ENCODE measurements around the gene ADORA2A. TPM values are rescaled to one million over a fixed set of nuclear protein-coding genes. Genes with fewer than 3 reads are reported as not detected.

The ADORA2A gene
- total and polyA plus RNA-seq, 2 of the 8 experiments (the other 6 are each of a cell fraction or from before 2014, with no cell fraction given): 7.1 to 20.3 TPM

GRCh38 chr22:24460418-24461089 is 33.2 kb downstream of the ADORA2A start (continued):
- no peak for TF ChIP-seq TBP (IDR thresholded peaks at IDR 0.05; ENCODE audit: low read depth, low read length)
- TF ChIP-seq SP2 (IDR thresholded peaks at IDR 0.05; ENCODE audit: low read length): no peak
- TF ChIP-seq MAFK (IDR thresholded peaks at IDR 0.05; ENCODE audit: low read depth, low read length): no peak
- TF ChIP-seq FOSL1 (IDR thresholded peaks at IDR 0.05; ENCODE audit: insufficient read depth, low read depth, low read length): no peak
